OCI-LY1 (cell line): ENCODE measurements around the gene CXCL14.

ENCODE experiments used
- H2AFZ ChIP-seq: fragments of 200-600 bp; sonication (generic), shearing (Covaris generic); 2 replicates; pipeline ENCODE4 v1.6.0; 2014; ENCODE audit warnings: antibody characterized with exemption, mild to moderate bottlenecking, low read length
- H3F3A ChIP-seq: fragments of 200-600 bp; sonication (generic), shearing (Covaris generic); 2 replicates; pipeline ENCODE4 v1.6.0; 2014; ENCODE audit warnings: mild to moderate bottlenecking, antibody characterized with exemption, low read length, moderate library complexity; ENCODE audit not compliant: insufficient read depth
- H3K27ac ChIP-seq: fragments of 200-600 bp; sonication (generic); 2 replicates; pipeline ENCODE4 v1.5.1; 2014; ENCODE audit warnings: low read length, mixed run types, mild to moderate bottlenecking, low read depth; ENCODE audit not compliant: poor library complexity, severe bottlenecking
- H3K27me3 ChIP-seq: fragments of 200-600 bp; sonication (generic); 2 replicates; pipeline ENCODE4 v1.6.0; 2014; ENCODE audit warnings: antibody characterized with exemption, mild to moderate bottlenecking, low read length, moderate library complexity; ENCODE audit not compliant: insufficient read depth
- H3K36me3 ChIP-seq: fragments of 200-600 bp; sonication (generic); 2 replicates; pipeline ENCODE4 v1.6.1; 2014; ENCODE audit warnings: mild to moderate bottlenecking, antibody characterized with exemption, low read length, moderate library complexity, mixed read lengths; ENCODE audit not compliant: insufficient read depth
- H3K4me1 ChIP-seq: fragments of 200-600 bp; sonication (generic); 2 replicates; pipeline ENCODE4 v1.5.1; 2014; ENCODE audit warnings: mild to moderate bottlenecking, low read length, moderate library complexity; ENCODE audit not compliant: insufficient read depth, severe bottlenecking
- H3K4me2 ChIP-seq: fragments of 200-600 bp; sonication (generic), shearing (Covaris generic); 2 replicates; pipeline ENCODE4 v1.6.1; 2014; ENCODE audit warnings: low read length
- H3K4me3 ChIP-seq: fragments of 200-600 bp; sonication (generic); 2 replicates; pipeline ENCODE4 v1.5.1; 2014; ENCODE audit warnings: low read length, low read depth, mild to moderate bottlenecking, mixed read lengths; ENCODE audit not compliant: poor library complexity, severe bottlenecking
- H3K79me2 ChIP-seq: fragments of 200-600 bp; shearing (Covaris generic); 2 replicates; pipeline ENCODE4 v1.6.1; 2016; ENCODE audit warnings: mixed run types, low read length, mixed read lengths; ENCODE audit not compliant: insufficient read depth
- H3K9ac ChIP-seq: fragments of 200-600 bp; sonication (generic), shearing (Covaris generic); 2 replicates; pipeline ENCODE4 v1.6.1; 2014; ENCODE audit warnings: mild to moderate bottlenecking, low read length, mixed read lengths
- H3K9me2 ChIP-seq: fragments of 200-600 bp; sonication (generic), shearing (Covaris generic); 2 replicates; pipeline ENCODE4 v1.6.1; 2014; ENCODE audit warnings: low read depth, mild to moderate bottlenecking, low read length, mixed read lengths
- H3K9me3 ChIP-seq: fragments of 200-600 bp; shearing (Covaris generic); 2 replicates; pipeline ENCODE4 v1.6.1; 2014; ENCODE audit warnings: low read length, mixed read lengths
- H4K20me1 ChIP-seq: fragments of 200-600 bp; sonication (generic), shearing (Covaris generic); 2 replicates; pipeline ENCODE4 v1.6.0; 2016; ENCODE audit warnings: mild to moderate bottlenecking, low read length; ENCODE audit not compliant: insufficient read depth
- CTCF ChIP-seq: fragments of 200-600 bp; sonication (generic), shearing (Covaris generic); IDR thresholded peaks from 2 replicates; pipeline ENCODE4 v1.5.1; 2017; ENCODE audit warnings: mild to moderate bottlenecking, antibody characterized with exemption, low read length, moderate library complexity, mixed read lengths
- EZH2 ChIP-seq: fragments of 200-600 bp; sonication (generic), shearing (Covaris generic); IDR thresholded peaks from 2 replicates; pipeline ENCODE4 v1.8.0; 2017; ENCODE audit warnings: borderline replicate concordance, mixed run types, mild to moderate bottlenecking, antibody characterized with exemption, low read length, moderate library complexity, mixed read lengths

CXCL14 gene

GRCh38 chr5:135559354-135559753 is 19.4 kb downstream of the CXCL14 start:
- Histone ChIP-seq H3F3A (no peaks in the 10 kb centered on the region), H3K9me3 (no peaks in the 10 kb centered on the region), H3K79me2 (no peaks in the 10 kb centered on the region), H3K36me3 (no peaks in the 10 kb centered on the region), H3K27ac (no peak overlapping the region), H3K4me1 (no peaks in the 10 kb centered on the region), H4K20me1 (no peaks in the 10 kb centered on the region), H2AFZ (no peak overlapping the region), H3K4me3 (no peak overlapping the region), H3K4me2 (no peak overlapping the region), H3K27me3 (no peaks in the 10 kb centered on the region; the same call in 1 of the 2 replicates), H3K9me2 (no peaks in the 10 kb centered on the region), H3K9ac (no peak overlapping the region)
- TF ChIP-seq EZH2 = no peak
- TF ChIP-seq CTCF = no peak

GRCh38 chr5:135557076-135557838 is 21.5 kb downstream of the CXCL14 start:
- no peaks in the 10 kb centered on the region for H3K9me2 ChIP-seq
- H3K9ac ChIP-seq = no peak overlapping the region
- H3K4me2 ChIP-seq = no peak overlapping the region
- no peaks in the 10 kb centered on the region for H4K20me1 ChIP-seq
- no peaks in the 10 kb centered on the region; the same call in 1 of the 2 replicates for H3K27me3 ChIP-seq
- no peak overlapping the region for H3K27ac ChIP-seq
- no peaks in the 10 kb centered on the region for H3K36me3 ChIP-seq
- TF ChIP-seq EZH2 (no peak), CTCF (no peak)
- H3K4me1 ChIP-seq = no peaks in the 10 kb centered on the region
- H3K79me2 ChIP-seq = no peaks in the 10 kb centered on the region
- H3K4me3 ChIP-seq = no peak overlapping the region
- H3F3A ChIP-seq = no peaks in the 10 kb centered on the region
- H3K9me3 ChIP-seq = no peaks in the 10 kb centered on the region
- no peak overlapping the region for H2AFZ ChIP-seq

GRCh38 chr5:135556620-135557019 is 22.2 kb downstream of the CXCL14 start:
- no peak overlapping the region for H3K9ac ChIP-seq
- TF ChIP-seq EZH2 (no peak), CTCF (no peak)

More at GRCh38 chr5:135556620-135557019, 22.2 kb downstream of the CXCL14 start:
- Histone ChIP-seq H3K27me3 (no peaks in the 10 kb centered on the region; the same call in 1 of the 2 replicates), H3K27ac (no peak overlapping the region), H3K36me3 (no peaks in the 10 kb centered on the region), H3K4me3 (no peak overlapping the region), H3K4me1 (no peaks in the 10 kb centered on the region), H4K20me1 (no peaks in the 10 kb centered on the region), H3K4me2 (no peak overlapping the region), H3K79me2 (no peaks in the 10 kb centered on the region), H3K9me3 (no peaks in the 10 kb centered on the region), H3F3A (no peaks in the 10 kb centered on the region), H3K9me2 (no peaks in the 10 kb centered on the region), H2AFZ (no peak overlapping the region)
